Measurements from ENCODE around the gene RNF113B.

Gene RNF113B

DNA sequence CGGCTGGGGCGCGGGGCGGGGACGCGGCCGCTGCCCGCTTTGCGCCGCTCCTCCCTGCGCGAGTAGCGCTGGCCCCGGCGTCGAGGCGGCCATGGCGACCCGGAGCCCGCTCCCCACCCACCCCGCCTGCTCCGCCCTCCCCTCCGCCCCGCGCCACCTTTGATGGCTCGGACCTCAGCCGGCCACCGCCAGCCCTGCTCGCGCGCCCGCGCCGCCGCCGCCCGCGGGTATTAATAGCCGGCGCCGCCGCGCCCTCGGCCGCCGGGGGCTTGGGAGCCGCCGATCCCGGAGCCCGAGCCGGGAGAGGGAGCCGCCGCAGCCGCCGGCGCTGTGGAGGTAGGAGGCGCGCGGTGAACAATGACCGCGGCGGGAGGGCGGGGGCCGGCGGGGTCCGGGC lies 33.9 kb downstream of the RNF113B start:
- Mint-ChIP-seq H3K9me3 (no peaks in the 10 kb centered on the region), H3K4me3 (no peak overlapping the region), H3K27me3 (peaks cover 83% of the 10 kb centered on the region), H3K27ac (no peak overlapping the region), H3K4me1 (peaks cover 18% of the 10 kb centered on the region)
- peak; percentile 46 for ATAC-seq
- no peak for DNase-seq

DNA sequence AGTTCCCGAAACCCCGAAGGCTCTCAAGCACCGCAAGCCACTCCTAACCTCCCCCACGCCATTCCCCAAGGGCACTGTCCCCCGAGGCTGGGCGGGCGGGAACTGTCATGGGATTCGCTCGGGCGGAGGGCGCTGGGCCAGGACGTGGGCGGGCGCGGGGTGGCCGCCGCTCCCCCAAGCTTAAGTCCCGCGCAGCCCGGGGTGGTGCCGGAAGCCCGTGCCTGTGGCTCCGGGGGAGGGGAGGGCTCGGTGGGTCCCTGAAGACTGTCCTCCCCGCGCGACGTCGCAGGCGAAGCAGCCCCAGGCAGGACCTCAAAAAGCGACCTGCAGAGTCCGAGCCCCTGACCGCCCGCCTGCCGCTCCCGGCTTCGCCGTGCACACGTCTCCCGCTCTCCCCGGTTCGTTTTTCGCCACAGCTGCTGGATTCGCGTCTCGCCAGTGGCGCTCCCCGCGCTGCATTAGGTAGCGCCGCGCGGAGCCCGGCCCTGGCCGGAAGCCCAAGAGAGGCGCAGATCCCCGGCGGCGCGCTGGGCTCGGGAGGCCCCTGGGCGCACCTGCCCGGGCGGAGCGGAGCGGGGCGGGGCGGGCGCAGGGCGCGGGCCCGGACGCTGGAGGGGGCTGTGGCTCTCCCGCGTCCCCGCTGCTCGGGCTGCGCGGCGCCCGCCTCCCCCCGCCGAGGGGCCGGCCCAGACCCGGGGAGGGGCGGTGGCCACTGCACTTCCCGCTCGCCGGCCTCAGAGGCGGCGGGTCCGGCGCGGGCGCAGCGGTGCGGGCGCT lies 34.5 kb downstream of the RNF113B start, which contains the start of gene FARP1:
Gene FARP1 (plus strand): TSS at position 715 of the 777 bp plus-strand sequence. CDS start 70,149 bp downstream, outside the sequence.
- peaks cover 84% of the 10 kb centered on the region for H3K27me3 Mint-ChIP-seq
- H3K9me3 Mint-ChIP-seq: no peaks in the 10 kb centered on the region
- peak; percentile 93 for ATAC-seq
- H3K4me3 Mint-ChIP-seq: peak within 1 kb of the TSS; percentile 78 to 81
- H3K27ac Mint-ChIP-seq: no peak within 1 kb of the TSS
- peaks cover 18% of the 10 kb centered on the region for H3K4me1 Mint-ChIP-seq
- DNase-seq: peak; percentile 59 to 61

DNA sequence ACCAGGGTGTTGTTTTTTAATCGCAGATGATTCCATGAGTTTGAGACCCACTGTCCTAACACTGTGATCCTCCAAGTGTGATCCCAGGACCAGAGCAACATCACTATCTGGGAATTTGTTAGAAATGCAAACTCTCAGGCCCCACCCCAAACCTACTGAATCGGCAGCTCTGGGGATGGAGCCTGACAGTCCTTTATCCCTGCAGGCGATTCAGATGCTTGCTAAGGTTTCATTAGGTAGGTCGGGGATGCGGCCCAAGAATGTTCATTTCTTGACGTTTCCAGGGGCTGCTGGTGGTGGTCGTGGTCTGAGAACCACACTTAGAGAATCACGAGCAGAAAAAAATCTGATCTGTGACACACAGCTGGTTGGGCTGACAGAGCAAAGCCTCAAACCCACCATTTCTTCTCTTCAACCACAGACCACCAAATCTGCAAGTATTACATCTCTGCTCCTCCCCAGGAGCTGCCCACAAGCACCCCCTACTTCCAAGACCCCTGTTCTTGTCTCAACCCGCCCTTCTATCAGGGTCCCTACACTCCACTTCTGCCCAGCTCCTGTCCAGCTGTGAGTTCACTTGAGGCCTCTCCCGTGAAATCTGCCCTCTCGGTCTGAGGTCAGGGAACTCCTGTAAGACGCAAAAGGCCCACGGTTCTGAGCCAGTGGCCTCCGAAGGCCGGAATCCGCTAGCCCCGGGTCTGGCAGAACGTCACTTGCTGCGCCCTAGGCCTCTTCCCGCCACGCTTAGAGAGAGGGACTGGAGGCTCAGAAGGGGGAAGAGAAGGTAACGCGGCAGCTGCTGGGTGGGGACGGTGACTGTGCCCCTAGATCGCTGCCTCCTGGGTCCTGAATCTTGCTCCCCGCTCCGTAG lies 35.3 kb downstream of the RNF113B start:
- Mint-ChIP-seq H3K27me3 (peaks cover 83% of the 10 kb centered on the region), H3K4me3 (peak overlapping the region; percentile 46 to 78), H3K27ac (no peak overlapping the region), H3K4me1 (peaks cover 18% of the 10 kb centered on the region), H3K9me3 (no peaks in the 10 kb centered on the region)
- DNase-seq: peak; percentile 10 to 11
- peak; percentile 3 for ATAC-seq

DNA sequence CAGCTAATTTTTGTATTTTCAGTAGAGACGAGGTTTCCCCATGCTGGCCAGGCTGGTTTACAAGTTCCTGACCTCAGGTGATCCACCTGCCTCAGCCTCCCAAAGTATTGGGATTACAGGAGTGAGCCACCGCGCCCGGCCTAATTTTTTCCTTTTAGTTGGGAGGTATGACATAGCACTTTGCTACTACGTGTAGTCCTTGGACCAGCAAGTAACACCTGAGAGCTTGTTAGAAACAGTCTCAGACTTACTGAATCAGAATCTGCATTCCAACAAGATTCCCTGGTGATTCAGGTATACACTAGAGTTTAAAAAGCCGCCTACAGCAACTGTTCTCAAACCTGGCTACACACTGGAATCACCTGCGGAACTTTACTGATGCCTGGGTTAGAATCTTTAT lies 36.0 kb downstream of the RNF113B start:
- peaks cover 77% of the 10 kb centered on the region for H3K27me3 Mint-ChIP-seq
- H3K9me3 Mint-ChIP-seq: no peaks in the 10 kb centered on the region
- H3K27ac Mint-ChIP-seq: peak overlapping the region in 1 of 2 donors; percentile 34
- DNase-seq (no peak), ATAC-seq (no peak)
- peaks cover 18% of the 10 kb centered on the region for H3K4me1 Mint-ChIP-seq
- H3K4me3 Mint-ChIP-seq: no peak overlapping the region

DNA sequence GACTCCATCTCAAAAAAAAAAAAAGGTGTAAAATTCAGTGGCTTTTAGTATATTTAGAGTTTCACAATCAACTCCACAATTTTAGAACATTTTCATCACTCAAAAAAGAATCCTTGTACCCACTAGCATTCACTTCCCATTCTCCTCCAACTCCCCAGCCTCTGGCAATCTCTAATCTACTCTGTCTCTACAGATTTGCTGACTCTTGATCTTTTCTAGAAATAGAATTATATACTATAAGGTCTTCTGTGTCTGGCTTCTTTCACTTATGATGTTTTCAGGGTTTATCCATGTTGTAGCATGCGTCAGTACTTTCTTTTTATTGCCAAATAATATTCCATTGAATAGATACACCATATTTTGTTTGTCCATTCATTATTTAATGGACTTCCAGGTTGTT lies 42.2 kb downstream of the RNF113B start:
- Mint-ChIP-seq H3K4me3 (no peak overlapping the region), H3K4me1 (no peaks in the 10 kb centered on the region), H3K27ac (peak overlapping the region in 1 of 2 donors; percentile 54), H3K27me3 (peaks cover 50% of the 10 kb centered on the region), H3K9me3 (no peaks in the 10 kb centered on the region)
- ATAC-seq (no peak), DNase-seq (no peak)

DNA sequence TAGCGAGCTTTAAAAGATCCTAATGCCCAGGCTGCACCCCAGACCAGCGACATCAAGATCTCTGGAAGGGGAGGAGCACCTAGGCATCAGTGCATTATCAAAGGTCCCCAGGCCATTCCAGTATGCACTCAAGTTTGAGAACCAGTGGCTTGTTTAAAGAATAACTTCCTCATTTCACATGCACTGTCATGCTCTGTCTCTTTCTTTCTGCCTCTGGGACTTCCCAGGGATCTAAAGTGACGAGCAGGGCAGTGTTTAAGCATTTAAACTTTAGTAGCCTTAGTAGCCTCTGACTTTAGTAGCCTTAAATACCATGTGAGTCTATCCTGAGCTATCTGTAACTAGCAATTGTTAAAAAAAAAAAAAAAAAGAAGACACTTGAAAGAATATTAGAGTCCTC lies 43.1 kb downstream of the RNF113B start:
- Mint-ChIP-seq H3K9me3 (peaks cover 1 to 3% of the 10 kb centered on the region in 2 donors), H3K4me3 (no peak overlapping the region), H3K27me3 (peaks cover 41% of the 10 kb centered on the region), H3K4me1 (no peaks in the 10 kb centered on the region), H3K27ac (no peak overlapping the region)
- DNase-seq: no peak
- ATAC-seq: no peak

DNA sequence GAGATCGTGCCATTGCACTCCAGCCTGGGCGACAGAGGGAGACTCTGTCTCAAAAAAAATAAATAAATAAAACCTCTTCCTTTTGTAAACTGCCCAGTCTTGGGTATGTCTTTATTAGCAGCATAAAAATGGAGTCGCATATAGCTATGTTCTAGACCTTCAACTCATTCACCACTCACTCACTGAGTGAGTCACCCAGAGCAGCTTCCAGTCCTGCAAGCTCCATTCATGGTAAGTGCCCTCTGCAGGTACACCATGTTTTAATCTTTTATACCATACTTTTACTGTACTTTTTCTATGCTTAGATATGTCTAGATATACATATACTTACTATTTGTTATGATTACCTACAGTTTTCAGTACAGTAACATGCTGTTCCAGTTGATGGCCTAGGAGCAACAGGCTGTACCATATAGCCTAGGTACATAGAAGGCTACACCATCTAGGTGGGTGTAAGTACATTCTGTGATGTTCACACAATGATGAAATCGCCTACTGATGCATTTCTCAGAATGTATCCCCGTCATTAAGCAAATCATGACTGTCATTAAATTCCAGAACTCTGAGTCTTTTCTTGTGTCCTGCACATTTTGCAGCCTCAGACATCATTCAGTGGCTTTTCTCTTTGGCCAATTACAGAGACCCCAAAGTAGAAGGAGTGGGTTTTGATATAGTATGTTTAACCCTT lies 47.9 kb downstream of the RNF113B start:
- no peak for ATAC-seq
- no peak overlapping the region for H3K4me3 Mint-ChIP-seq
- no peaks in the 10 kb centered on the region for H3K4me1 Mint-ChIP-seq
- H3K9me3 Mint-ChIP-seq: peaks cover 16 to 17% of the 10 kb centered on the region in 2 donors
- H3K27me3 Mint-ChIP-seq: peaks cover 32% of the 10 kb centered on the region
- no peak overlapping the region for H3K27ac Mint-ChIP-seq
- DNase-seq: no peak

Measured in stimulated activated naive CD8-positive, alpha-beta T cell treated with anti-CD3 and anti-CD28 coated beads, Interleukin-15, amount 100 ng/mL, for 72 hours (primary cell).